ENCODE data around the gene KASH5.
"Not testable (repeated sequence)": the region's sequence is repeated elsewhere in the genome, so short reads cannot be mapped to it uniquely, and the experiment has no call there.

The KASH5 gene

DNA sequence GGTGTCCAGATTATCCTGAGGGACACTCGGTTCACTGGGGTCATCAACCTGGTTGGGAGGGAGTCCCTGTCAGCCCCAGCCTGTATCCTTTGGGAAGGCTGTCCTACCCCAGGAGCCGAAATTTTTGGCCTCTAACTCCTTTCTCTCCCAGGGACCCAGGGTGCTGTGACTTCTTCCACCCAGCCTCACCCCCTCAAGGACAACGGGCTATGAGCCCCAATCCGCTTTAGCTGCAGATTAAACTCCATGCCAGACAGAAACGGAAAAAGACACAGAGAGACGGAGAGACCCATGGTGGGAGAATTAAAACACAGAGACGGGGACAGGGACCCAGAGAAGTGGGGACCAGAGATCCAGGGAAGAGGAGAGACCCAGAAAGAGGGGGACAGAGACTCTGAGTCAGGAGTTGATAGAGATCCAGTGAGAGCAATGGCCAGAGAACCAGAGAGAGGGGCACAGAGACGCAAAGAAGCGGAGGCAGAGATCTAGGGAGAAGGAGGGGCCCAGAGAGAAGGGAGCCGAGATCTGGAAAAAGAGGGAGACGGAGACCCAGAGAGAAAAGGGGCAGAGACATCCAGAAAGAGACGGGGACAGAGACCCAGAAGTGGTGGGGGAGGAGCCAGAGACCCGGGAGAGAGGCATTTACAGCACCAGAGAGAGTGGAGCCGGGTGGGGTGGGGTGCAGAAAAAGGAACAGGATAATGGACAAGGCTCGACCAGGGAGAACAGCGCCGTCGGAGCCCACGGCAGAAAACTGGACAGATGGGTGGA, 52.6 kb downstream of the KASH5 start:
- H3K36me3 ChIP-seq (ENCODE audit: control insufficient read depth in 2 of 2, insufficient read depth in 2 of 2, low read length in 2 of 2), result no peaks in the 10 kb centered on the region
- H3K27me3 ChIP-seq (ENCODE audit: control insufficient read depth in 1 of 2, insufficient read depth in 2 of 2, low read length in 2 of 2), result peaks cover 51 to 63% of the 10 kb centered on the region in 2 donors
- no peak overlapping the region for H3K9ac ChIP-seq (ENCODE audit: low read length in 2 of 2)
- peak overlapping the region in 1 of 2 donors; percentile 47 for H3K4me3 ChIP-seq (ENCODE audit: low read length in 2 of 2)
- no peaks in the 10 kb centered on the region for H3K9me3 ChIP-seq (ENCODE audit: control insufficient read depth in 2 of 2, low read length in 2 of 2)
- peaks cover 16% of the 10 kb centered on the region for H3K4me1 ChIP-seq (ENCODE audit: control insufficient read depth, insufficient read depth, low read length)
- H3K27ac ChIP-seq (ENCODE audit: low read length), result no peak overlapping the region

DNA sequence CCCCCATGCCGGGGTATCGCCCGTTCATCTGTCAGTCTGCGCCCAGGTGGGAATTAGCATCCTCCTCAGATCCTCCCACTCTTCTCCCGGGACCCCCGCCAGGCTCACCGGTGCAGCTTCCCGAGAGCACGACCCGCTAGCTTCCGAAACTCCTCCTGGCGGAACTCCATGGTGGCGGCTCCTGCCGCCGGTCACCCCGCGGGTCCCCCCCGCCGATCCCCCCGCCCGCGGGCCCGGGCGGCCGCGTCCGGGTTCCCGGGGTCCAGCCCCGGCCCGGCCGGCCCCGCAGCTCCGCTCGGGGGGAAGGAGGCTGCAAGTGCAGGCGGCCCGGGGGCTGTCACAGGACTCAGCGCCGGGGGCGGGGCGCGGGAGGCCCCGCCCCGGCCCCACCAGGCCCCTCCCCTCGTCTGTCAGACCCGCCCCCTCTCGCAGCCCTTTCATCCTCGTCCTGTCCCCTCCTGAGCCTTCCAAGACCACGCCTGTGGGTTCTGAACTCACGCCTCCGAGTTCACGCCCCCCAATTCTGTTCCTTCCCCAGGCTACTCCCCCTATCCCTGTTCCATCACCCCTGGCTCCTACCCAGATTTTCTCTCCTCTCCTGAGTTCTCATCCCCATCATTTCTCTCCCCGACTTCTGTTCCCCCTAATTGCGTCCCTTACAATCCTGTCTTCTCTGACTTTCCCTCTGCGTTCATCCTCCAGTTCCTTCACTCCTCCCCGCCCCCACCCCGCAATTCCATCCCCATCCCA, 53.3 kb downstream of the KASH5 start, which contains the start of gene SLC17A7:
Gene SLC17A7 (minus strand): TSS at position 318 of the 750 bp plus-strand sequence. CDS start 148 bp downstream, at position 170.
- peak within 1 kb of the TSS; percentile 46 for H3K27ac ChIP-seq (ENCODE audit: low read length)
- H3K9ac ChIP-seq (ENCODE audit: low read length in 2 of 2), result no peak within 1 kb of the TSS
- peaks cover 16% of the 10 kb centered on the region for H3K4me1 ChIP-seq (ENCODE audit: control insufficient read depth, insufficient read depth, low read length)
- H3K36me3 ChIP-seq (ENCODE audit: control insufficient read depth in 2 of 2, insufficient read depth in 2 of 2, low read length in 2 of 2), result no peaks in the 10 kb centered on the region
- H3K27me3 ChIP-seq (ENCODE audit: control insufficient read depth in 1 of 2, insufficient read depth in 2 of 2, low read length in 2 of 2), result peaks cover 44 to 56% of the 10 kb centered on the region in 2 donors
- no peaks in the 10 kb centered on the region for H3K9me3 ChIP-seq (ENCODE audit: control insufficient read depth in 2 of 2, low read length in 2 of 2)
- peak within 1 kb of the TSS in 1 of 2 donors; percentile 47 for H3K4me3 ChIP-seq (ENCODE audit: low read length in 2 of 2)

DNA sequence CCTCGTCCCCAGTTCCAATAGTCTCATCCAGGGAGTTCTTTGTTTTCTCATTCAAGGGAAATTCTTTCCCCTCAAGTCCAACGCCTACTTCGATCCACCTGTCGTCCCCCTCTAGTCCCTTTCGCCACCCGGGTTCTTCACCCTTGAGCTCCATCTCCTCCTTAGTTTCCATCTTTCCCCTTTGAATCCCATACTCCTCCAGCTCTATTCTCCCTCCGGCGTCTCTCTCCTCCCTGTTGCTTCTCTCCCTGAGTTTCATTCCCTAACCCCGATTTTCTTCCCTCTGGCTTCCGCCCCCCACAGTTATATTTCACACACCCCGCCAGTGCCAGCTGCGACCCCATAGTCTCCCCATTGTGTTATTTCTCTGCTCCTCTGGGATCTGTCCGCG, 53.9 kb downstream of the KASH5 start:
- Histone ChIP-seq H3K9ac (ENCODE audit: low read length in 2 of 2) (no peak overlapping the region), H3K27ac (ENCODE audit: low read length) (peak overlapping the region; percentile 46)

DNA sequence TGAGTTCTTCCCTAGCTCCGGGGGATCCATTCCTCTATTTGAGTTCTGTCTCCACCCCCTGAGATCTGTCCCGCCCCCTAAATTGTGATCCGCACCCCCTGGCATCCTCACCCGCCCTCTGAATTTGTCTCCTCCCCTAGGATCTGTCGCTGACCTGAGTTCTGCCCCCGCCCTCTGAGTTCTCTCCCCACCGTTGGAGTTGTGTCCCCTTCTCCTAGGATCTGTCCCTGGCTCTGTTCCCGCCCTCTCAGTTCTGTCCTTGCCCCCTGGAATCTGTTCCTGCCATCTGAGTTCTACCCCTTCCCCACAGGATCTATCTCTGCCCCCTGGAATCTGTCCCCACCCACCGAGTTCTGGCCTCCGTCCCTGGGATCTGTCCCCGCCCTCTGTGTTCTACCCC, 54.3 kb downstream of the KASH5 start:
- H3K36me3 ChIP-seq (ENCODE audit: control insufficient read depth in 2 of 2, insufficient read depth in 2 of 2, low read length in 2 of 2), result peaks cover 0 to 3% of the 10 kb centered on the region in 2 donors
- no peak overlapping the region for H3K9ac ChIP-seq (ENCODE audit: low read length in 2 of 2)
- peaks cover 16% of the 10 kb centered on the region for H3K4me1 ChIP-seq (ENCODE audit: control insufficient read depth, insufficient read depth, low read length)
- H3K4me3 ChIP-seq (ENCODE audit: low read length in 2 of 2), result peak overlapping the region in 1 of 2 donors; percentile 40
- peaks cover 40 to 47% of the 10 kb centered on the region in 2 donors for H3K27me3 ChIP-seq (ENCODE audit: control insufficient read depth in 1 of 2, insufficient read depth in 2 of 2, low read length in 2 of 2)
- H3K9me3 ChIP-seq (ENCODE audit: control insufficient read depth in 2 of 2, low read length in 2 of 2), result no peaks in the 10 kb centered on the region
- peak overlapping the region; percentile 46 for H3K27ac ChIP-seq (ENCODE audit: low read length)

More for the DNA sequence above, 53.9 kb downstream of the KASH5 start:
- peaks cover 41 to 50% of the 10 kb centered on the region in 2 donors for H3K27me3 ChIP-seq (ENCODE audit: control insufficient read depth in 1 of 2, insufficient read depth in 2 of 2, low read length in 2 of 2)
- H3K4me3 ChIP-seq (ENCODE audit: low read length in 2 of 2), result peak overlapping the region in 1 of 2 donors; percentile 40
- H3K9me3 ChIP-seq (ENCODE audit: control insufficient read depth in 2 of 2, low read length in 2 of 2), result no peaks in the 10 kb centered on the region
- peaks cover 0 to 3% of the 10 kb centered on the region in 2 donors for H3K36me3 ChIP-seq (ENCODE audit: control insufficient read depth in 2 of 2, insufficient read depth in 2 of 2, low read length in 2 of 2)
- peaks cover 16% of the 10 kb centered on the region for H3K4me1 ChIP-seq (ENCODE audit: control insufficient read depth, insufficient read depth, low read length)

DNA sequence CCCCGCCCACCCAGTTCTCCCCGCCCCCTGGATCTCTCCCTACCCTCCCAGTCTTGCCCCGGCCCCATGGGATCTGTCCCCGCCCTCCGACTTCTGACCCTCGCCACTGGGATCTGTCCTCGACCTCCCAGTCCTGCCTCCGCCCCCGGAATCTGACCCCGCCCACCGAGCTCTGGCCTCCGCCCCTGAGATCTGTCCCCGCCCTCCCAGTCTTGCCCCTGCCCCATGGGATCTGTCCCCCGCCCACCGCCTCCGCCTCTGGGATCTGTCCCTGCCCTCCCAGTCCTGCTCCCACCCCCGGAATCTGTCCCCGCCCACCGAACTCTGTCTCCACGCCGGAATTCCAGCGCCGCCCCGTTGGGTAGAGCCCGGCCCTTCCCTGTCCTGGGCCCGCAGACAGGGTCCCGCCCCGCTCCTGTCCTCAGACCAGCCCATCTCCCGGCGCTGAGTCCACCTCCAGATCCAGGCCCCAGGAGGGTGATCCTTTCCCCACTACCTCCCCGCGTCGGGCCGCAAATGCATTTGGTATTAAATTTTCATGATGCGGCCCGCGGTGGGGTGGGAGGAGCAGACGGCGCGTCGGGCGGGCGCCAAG, 54.8 kb downstream of the KASH5 start:
- Histone ChIP-seq H3K36me3 (ENCODE audit: control insufficient read depth in 2 of 2, insufficient read depth in 2 of 2, low read length in 2 of 2) (peaks cover 0 to 3% of the 10 kb centered on the region in 2 donors), H3K4me3 (ENCODE audit: low read length in 2 of 2) (peak overlapping the region; percentile 69 to 75), H3K9me3 (ENCODE audit: control insufficient read depth in 2 of 2, low read length in 2 of 2) (no peaks in the 10 kb centered on the region), H3K4me1 (ENCODE audit: control insufficient read depth, insufficient read depth, low read length) (peaks cover 18% of the 10 kb centered on the region), H3K27me3 (ENCODE audit: control insufficient read depth in 1 of 2, insufficient read depth in 2 of 2, low read length in 2 of 2) (peaks cover 36 to 44% of the 10 kb centered on the region in 2 donors), H3K9ac (ENCODE audit: low read length in 2 of 2) (peak overlapping the region in 1 of 2 donors; percentile 22), H3K27ac (ENCODE audit: low read length) (no peak overlapping the region)

DNA sequence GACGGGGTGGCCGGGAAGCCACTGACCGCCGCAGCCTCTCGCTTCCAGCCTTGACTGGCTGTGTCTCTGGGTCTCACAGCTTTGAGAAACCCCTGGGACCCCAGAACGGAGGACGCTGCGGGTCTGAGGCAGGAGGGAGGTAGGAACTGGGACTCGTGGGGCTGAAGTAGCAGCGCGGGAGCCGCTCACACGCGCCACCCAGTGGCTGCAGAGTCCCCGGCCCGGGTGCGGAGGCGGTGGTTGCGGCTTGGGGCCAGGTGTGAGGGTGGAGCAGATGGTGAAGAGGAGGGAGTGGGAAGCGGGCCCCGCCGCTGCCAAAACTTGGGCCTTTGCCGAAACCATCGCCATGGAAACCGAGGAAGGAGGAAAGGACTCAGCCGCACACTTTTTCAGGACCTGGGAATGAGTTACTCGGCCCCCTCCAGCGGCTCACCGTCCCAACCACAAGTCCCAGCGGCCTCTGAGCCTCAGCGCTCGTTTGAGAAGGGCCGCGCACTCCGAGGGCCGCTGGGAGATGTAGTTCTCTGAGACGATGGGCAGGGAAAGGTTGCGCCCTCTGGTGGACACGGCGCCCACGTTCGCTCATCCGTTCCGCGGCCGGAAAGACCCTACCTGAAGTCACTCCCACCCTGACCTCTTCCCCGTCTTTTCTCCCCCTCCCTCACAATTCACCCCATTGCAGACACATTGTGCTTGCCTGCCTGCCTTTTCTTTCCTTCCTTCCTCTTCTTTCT, 55.5 kb downstream of the KASH5 start:
- H3K36me3 ChIP-seq (ENCODE audit: control insufficient read depth in 2 of 2, insufficient read depth in 2 of 2, low read length in 2 of 2), result peaks cover 0 to 8% of the 10 kb centered on the region in 2 donors
- H3K27ac ChIP-seq (ENCODE audit: low read length), result no peak overlapping the region
- peak overlapping the region; percentile 69 to 75 for H3K4me3 ChIP-seq (ENCODE audit: low read length in 2 of 2)
- peaks cover 30 to 40% of the 10 kb centered on the region in 2 donors for H3K27me3 ChIP-seq (ENCODE audit: control insufficient read depth in 1 of 2, insufficient read depth in 2 of 2, low read length in 2 of 2)
- H3K4me1 ChIP-seq (ENCODE audit: control insufficient read depth, insufficient read depth, low read length), result peaks cover 19% of the 10 kb centered on the region
- no peaks in the 10 kb centered on the region for H3K9me3 ChIP-seq (ENCODE audit: control insufficient read depth in 2 of 2, low read length in 2 of 2)
- H3K9ac ChIP-seq (ENCODE audit: low read length in 2 of 2), result peak overlapping the region in 1 of 2 donors; percentile 22

DNA sequence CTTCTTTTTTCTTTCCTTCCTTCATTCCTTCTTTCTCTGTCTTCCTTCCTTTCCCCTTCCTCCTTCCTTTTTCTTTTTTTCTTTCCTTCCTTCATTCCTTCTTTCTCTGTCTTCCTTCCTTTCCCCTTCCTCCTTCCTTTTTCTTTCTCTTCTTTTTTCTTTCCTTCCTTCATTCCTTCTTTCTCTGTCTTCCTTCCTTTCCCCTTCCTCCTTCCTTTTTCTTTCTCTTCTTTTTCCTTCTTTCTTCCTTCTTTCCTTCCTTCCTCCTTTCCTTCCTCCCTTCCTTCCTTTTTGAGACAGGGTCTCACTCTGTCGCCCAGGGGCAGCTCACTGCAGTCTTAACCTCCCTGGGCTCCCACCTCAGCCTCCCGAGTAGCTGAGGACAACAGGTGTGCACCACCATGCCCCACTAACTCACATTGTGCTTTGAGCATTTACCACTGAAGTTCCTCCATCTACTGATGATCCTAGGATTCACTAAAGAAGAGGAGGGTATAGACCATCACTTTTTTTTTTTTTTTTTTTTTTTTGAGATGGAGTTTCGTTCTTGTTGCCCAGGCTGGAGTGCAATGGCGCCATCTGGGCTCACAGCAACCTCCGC, 56.2 kb downstream of the KASH5 start:
- H3K27me3 ChIP-seq (ENCODE audit: control insufficient read depth in 1 of 2, insufficient read depth in 2 of 2, low read length in 2 of 2), result peaks cover 23 to 33% of the 10 kb centered on the region in 2 donors
- H3K9me3 ChIP-seq (ENCODE audit: control insufficient read depth in 2 of 2, low read length in 2 of 2); H3K27ac ChIP-seq (ENCODE audit: low read length); H3K4me3 ChIP-seq (ENCODE audit: low read length in 2 of 2); H3K36me3 ChIP-seq (ENCODE audit: control insufficient read depth in 2 of 2, insufficient read depth in 2 of 2, low read length in 2 of 2); H3K9ac ChIP-seq (ENCODE audit: low read length in 2 of 2): not testable (repeated sequence)
- H3K4me1 ChIP-seq (ENCODE audit: control insufficient read depth, insufficient read depth, low read length), result peaks cover 19% of the 10 kb centered on the region

DNA sequence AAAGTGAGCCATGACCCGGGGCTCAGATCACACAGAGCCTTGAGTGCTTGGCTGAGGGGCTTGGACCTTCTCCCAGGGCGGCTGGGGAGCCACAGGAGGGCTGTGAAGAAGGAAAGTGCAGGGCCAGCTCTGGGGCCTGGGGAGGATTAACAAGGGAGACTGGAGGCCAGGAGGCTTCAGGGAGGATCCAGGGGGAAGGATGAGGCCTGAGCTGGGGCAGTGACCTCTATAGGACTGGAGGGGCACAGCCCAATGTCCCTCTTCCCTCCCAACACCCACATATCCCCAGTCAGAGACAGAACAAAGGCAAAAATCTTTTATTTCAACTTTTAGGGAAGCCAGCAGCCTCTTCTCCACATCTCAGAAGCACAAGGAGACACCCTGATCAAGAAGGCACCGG, 57.9 kb downstream of the KASH5 start:
- no peak overlapping the region for H3K27ac ChIP-seq (ENCODE audit: low read length)

DNA sequence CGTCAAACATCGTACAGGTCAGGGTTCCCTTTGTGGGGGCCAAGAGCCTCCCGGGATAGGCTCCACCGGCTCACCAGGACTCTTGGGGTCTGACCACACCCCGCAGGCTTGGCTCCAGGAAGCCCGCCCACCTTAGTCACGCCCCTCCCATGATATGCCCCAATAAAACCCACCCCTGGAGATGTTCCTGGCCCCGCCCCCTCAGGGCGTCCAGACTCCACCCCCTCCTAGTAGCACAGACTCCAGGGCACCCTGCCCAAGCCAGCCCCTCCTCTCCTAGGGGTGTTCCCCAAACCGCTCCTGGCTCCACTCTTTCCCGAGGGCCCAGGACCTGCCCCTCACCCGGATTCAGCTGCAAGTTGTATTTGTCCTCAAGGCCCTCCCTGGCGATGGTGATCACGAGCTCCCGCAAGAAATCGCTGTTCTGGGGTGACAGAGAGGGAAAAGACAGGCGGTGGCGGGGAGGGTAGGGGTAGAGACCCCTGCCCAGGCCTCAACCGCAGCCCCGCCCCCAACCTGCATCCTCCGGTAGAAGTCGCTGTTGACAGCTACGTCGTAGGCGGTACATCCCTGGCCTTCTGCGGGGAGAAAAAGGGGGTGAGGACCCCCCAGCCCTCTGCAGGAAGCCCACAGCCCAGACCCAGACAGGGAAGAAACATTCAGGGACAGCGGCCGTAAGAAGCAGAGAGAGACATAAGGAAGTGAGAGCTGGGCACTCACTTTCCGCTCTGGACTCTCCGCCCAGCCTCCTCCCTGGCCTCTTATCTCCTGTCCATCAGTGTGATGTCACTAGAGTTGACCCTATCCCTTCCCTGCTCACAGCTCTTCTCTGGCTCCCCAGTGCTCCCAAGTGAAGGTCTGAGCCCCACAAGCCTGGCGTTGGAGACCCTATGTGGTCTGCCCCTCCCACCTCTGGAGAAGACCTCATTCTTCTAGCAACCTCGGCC, 59.7 kb downstream of the KASH5 start:
- Histone ChIP-seq H3K9me3 (ENCODE audit: control insufficient read depth in 2 of 2, low read length in 2 of 2) (no peaks in the 10 kb centered on the region), H3K4me1 (ENCODE audit: control insufficient read depth, insufficient read depth, low read length) (peaks cover 10% of the 10 kb centered on the region), H3K27ac (ENCODE audit: low read length) (no peak overlapping the region), H3K4me3 (ENCODE audit: low read length in 2 of 2) (no peak overlapping the region), H3K9ac (ENCODE audit: low read length in 2 of 2) (no peak overlapping the region), H3K27me3 (ENCODE audit: control insufficient read depth in 1 of 2, insufficient read depth in 2 of 2, low read length in 2 of 2) (peaks cover 0 to 4% of the 10 kb centered on the region in 2 donors), H3K36me3 (ENCODE audit: control insufficient read depth in 2 of 2, insufficient read depth in 2 of 2, low read length in 2 of 2) (peaks cover 0 to 12% of the 10 kb centered on the region in 2 donors)

More for the DNA sequence above, 57.9 kb downstream of the KASH5 start:
- peaks cover 7 to 16% of the 10 kb centered on the region in 2 donors for H3K27me3 ChIP-seq (ENCODE audit: control insufficient read depth in 1 of 2, insufficient read depth in 2 of 2, low read length in 2 of 2)
- no peak overlapping the region for H3K9ac ChIP-seq (ENCODE audit: low read length in 2 of 2)
- no peaks in the 10 kb centered on the region for H3K9me3 ChIP-seq (ENCODE audit: control insufficient read depth in 2 of 2, low read length in 2 of 2)
- H3K4me3 ChIP-seq (ENCODE audit: low read length in 2 of 2), result no peak overlapping the region
- peaks cover 0 to 12% of the 10 kb centered on the region in 2 donors for H3K36me3 ChIP-seq (ENCODE audit: control insufficient read depth in 2 of 2, insufficient read depth in 2 of 2, low read length in 2 of 2)
- peaks cover 15% of the 10 kb centered on the region for H3K4me1 ChIP-seq (ENCODE audit: control insufficient read depth, insufficient read depth, low read length)
